ENCODE measurements around the gene CREBRF.
A peak's percentile ranks its signal among the peaks of the same experiment; 100 is the strongest.

Gene CREBRF

DNA sequence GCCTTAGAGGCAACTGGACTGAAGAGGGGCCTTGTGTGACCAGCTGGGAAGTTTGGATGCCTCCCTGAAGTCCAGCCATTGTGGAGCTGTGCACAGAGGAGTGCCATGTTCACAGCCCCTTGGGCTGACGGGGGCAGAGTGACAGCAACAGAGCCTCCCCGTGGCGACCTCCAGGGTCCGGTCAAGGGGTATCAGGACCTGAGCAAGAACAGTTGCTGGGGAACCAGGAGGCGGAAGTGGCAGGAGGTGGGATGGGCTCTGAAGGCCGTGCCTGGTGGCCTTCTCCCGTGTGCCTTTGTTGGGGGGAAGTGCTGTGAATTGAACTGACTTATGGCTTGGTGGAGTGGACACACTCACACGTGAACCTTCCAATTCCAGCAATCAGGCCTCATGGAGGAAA is 102.2 kb downstream of the CREBRF start:
- ATAC-seq, result no peak

DNA sequence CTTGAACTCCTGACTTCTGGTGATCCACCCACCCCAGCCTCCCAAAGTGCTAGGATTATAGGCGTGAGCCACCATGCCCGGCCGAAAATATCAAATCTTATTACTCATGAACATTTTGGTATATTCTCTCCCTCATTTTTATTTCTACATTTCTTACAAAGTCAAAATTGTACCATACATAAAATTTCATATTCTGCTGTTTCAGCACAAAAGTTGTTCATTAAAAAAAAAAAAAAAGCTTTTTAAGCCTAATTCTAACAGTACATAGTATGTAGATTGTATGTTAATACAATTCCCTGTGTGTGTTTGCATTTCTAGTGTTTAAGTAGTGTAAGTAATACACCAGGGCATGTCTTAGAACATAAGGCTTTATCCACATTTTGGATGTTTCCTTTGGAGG is 103.1 kb downstream of the CREBRF start:
- no peak for ATAC-seq

DNA sequence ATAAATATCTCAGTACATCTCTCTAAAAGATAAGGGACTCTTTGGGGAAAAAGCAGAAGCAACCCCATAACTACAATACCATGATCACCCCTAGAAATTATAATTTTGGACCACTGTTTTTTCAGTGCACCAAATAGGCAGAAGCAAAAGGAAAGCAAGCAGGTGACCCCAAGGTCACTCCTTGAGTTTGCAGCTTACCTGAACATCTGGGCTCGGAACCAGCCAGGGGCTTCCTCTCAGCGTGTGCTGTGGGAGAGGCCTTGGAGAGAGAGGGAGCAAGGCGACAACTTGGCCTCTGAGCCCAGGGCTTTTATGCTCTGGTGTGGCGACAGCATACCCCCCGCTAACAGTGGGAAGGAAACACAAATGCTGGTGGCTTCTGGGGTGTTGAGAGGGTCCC is 105.0 kb downstream of the CREBRF start:
- ATAC-seq, result no peak

DNA sequence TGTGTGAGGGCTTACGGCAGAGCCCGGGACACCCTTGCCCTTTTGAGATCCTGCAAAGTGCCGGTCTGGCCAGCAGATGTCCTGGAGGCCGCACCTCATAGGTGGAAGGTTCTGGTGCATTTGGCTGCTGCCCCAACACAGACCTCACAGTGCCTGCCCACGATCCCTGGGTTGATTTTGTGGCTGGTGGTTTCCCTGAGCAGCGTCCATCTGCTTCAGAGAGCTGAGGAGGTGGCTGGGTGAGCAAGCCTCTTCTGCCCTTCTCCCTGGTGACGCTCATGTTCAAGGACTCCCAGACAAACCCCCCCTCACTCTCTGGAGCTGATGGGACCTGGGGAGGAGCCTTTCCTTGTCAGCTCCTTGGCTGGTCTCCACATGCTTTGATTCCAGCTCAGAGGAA is 107.1 kb downstream of the CREBRF start:
- ATAC-seq, result no peak

DNA sequence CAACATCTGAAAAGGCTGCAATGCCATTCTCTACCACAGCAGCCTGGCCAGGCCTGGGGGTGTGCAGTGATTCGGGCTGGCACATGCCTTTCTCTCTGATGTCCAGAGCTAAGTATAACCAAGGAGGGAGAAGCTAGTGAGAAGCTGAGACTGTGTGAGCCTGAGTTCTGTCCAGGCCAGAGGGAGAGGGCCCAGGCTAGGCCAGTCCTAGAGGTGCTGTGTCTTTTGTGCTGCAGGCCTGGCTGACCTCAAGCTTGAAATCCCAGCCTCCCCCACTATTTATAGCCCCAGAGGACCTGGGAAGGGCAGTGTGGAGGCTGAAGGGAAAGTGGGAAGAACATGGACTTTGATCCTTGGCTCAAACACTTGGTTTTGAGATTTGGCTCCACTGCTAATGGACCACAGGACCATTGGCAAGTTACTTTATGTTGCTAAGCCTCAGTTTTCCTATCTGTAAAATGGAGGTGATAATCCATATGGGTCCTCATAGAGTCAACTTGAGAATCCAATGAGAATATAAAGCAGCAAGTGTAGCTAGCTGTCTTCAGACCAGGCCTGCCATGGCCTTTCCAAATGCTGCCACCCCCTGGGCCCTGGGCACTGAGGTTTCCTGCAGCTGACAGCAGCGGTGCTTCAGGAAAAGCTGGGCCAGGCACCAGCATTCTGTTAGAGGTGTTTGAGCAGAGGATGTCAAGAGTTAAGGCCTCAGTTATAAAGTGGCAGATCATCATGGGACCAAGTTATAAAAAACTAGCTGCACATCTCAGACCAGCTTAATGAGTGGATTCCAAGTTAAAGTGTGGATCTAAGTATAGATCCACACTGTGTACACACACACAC is 109.2 kb downstream of the CREBRF start:
- no peak for ATAC-seq

DNA sequence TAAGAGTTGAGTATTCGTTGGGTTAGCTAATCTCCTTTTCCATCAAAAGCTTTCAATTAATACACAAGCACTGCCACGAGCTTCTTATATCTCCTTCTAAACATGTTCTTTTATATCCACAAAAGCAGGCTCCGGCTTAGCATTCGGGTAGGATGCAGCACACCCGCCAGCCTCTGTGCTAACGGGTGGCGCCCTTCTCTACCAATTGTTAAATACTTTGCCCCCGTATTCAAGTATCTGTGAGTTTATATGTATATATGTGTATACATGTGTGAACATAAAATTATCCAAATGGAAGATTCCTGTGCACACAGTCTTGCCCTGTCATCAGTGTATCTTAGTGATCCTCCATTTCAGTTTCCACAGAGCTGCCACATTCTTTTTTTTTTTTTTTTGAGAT is 116.0 kb downstream of the CREBRF start:
- no peak for ATAC-seq

DNA sequence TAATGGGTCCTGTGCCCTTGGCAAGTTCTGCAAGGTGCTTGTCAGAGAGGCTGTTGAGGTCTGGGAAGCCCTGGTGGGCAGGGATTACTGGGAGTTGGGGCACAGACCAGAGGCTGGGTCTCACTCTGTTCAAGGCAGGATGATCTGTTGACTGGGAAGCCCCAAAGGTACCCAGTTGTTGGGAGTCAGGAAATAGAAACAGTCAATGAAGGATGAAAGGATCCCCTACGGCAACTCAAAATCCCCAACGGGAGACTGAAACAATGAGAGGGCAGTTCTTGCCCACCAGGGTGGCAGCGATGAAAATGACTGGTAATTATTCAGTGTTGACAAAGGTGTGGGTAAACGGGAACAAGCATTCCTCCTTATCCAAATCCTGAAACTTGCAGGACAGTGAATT is 119.4 kb downstream of the CREBRF start:
- ATAC-seq, result no peak

DNA sequence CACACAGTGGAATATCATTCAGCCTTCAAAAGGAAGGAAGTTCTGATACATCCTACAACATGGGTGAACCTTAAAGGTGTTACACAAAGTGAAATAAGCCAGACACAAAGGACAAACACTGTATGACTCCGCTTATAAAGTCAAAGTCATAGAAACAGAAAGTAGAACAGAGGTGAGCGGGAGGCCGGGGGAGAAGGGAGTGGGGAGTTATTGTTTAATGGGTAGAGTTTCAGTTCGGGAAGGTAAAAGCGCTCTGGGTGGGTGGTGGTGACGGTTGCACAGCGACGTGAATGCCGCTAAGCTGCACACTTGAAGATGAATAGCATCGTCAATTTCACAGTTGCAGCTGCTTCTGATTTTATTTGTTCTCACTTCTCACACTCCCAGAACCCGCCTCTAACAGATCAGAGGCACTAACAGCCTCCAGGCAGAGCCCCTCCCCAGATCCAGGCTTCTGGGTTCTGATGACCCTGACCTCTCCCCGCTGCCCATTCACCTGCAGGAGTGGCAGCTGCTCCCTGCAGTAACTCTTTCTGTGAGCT is 122.3 kb downstream of the CREBRF start:
- peak in 1 of 2 donors; percentile 13 for ATAC-seq

DNA sequence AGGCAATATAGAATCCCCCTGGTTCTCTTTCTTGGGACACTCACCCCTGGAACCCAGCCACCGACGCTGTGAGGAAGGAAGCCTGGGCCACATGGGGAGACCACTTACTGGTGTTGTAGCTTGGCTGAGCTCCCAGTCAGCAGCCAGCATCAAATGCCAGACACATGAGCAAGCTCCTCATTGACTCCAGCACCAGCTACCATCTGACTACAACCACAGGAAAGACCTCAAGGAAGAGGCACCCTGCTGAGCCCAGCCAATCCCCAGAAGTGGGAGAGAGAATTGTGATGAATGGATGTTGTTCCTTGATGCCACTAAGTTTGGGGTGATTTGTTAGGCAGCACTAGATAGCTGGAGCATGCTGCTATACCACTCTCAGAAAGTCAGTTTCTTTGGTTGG is 124.2 kb downstream of the CREBRF start:
- no peak for ATAC-seq

DNA sequence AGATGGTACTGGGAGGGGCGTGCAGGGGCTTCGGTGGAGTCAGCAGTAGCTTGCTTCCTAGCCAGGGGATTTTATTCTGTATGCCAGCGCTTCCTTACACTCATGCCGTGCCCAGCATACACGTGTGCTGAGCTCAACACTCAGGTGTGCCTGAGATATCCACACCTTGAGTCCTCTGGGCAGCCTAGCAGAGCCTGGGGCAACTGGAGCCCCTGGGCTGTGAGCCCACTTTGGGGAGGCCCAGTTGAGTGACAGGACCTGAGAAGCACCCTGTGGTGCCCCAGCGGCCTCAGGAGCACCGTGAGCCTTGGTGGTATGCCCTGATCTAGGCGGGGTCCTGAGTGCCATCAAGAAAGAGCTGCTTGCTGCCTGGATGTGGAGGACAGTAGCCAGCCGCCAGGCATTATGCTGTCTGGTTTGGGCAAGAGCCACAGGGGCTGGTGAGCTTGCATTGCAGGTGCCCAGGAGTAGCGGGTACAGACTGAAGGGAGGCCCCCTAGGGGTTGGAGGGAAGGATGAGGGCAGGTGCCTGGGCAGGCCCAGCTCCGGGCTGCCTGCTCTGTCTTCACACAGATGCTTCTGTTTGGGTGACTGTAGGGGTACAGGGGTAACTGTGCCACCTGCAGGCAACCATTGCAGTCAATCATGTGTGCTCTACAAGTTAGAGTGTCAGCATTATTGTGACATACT is 131.0 kb downstream of the CREBRF start:
- ATAC-seq, result peak in 1 of 2 donors; percentile 55

DNA sequence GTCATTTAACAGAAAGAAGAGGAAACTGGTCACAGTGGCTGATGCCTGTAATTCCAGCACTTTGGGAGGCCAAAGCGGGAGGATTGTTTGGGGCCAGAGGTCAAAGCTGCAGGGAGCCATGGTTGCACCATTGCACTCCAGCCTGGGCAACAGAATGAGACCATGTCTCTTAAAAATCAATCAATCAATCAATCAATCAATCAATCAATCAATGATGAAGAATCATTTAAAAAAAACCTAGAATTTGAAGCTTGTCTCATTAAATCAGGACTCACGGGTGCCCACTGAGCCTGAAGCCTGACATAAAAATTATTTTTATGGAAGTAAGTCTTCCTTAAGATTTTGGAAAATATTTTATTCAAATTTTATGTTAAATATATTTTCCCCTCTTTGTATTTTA is 132.1 kb downstream of the CREBRF start:
- no peak for ATAC-seq

Measured in activated CD4-positive, CD25-positive, alpha-beta regulatory T cell treated with anti-CD3 and anti-CD28 coated beads, Interleukin-2, amount 50 U/mL, for 24 hours (primary cell).